SK-N-SH (cell line): ENCODE results near the gene EN2. TPM values are rescaled to one million over a fixed set of nuclear protein-coding genes. Genes with fewer than 3 reads are reported as not detected.

ENCODE experiments used
- CTCF ChIA-PET: fragments of 300-600, 350-600 bp; formaldehyde crosslinking; extraction: SDS; loops from one replicate; lab custom pipeline; 2021; lab: Yijun Ruan, JAX
- POLR2A ChIA-PET: fragments of 350-600 bp; sonication (Branson Sonifier 250); formaldehyde crosslinking; extraction: SDS; loops from one replicate; lab custom pipeline; 2020; ENCODE audit warnings: antibody characterized with exemption, inconsistent platforms; lab: Yijun Ruan, JAX
- DNase-seq: peaks from one replicate; pipeline ENCODE4 v3.0.0; 2012
- H2AFZ ChIP-seq: fragments of 200-600 bp; sonication (generic); 2 replicates; pipeline ENCODE4 v1.8.1; 2016; ENCODE audit warnings: antibody characterized with exemption, mild to moderate bottlenecking, low read depth
- H3F3A ChIP-seq: fragments of 200-600 bp; sonication (generic); replicated peaks from 2 replicates; pipeline ENCODE3; 2016; ENCODE audit warnings: antibody characterized with exemption, mild to moderate bottlenecking; ENCODE audit not compliant: insufficient read depth
- H3K27ac ChIP-seq, 2 experiments: fragments of 200-500 bp in 1 of 2; fragments of 200-600 bp in 1 of 2; sonication (Bioruptor generic) in 1 of 2; sonication (generic), shearing (Covaris generic) in 1 of 2; 2 replicates each; pipeline versions ENCODE4 v1.5.1 to v1.6.1; 2014 to 2016; ENCODE audit warnings: low read depth in 2 of 2, inconsistent platforms in 1 of 2, low read length in 1 of 2, mild to moderate bottlenecking in 1 of 2, mixed read lengths in 1 of 2
- H3K27me3 ChIP-seq: fragments of 200-600 bp; sonication (generic), shearing (Covaris generic); 2 replicates; pipeline ENCODE4 v1.6.1; 2016; ENCODE audit warnings: mixed run types; ENCODE audit not compliant: insufficient read depth
- H3K36me3 ChIP-seq, 2 experiments: fragments of 200-500 bp in 1 of 2; fragments of 200-600 bp in 1 of 2; sonication (Bioruptor generic) in 1 of 2; sonication (generic) in 1 of 2; replicated peaks in 1 of 2; 2 replicates each; pipeline versions ENCODE3 to v1.5.1; 2014 to 2016; ENCODE audit warnings: low read length in 1 of 2, mild to moderate bottlenecking in 1 of 2; ENCODE audit not compliant: insufficient read depth in 2 of 2, control insufficient read depth in 1 of 2
- H3K4me1 ChIP-seq, 2 experiments: fragments of 200-500 bp in 1 of 2; fragments of 200-600 bp in 1 of 2; sonication (Bioruptor generic) in 1 of 2; sonication (generic), shearing (Covaris generic) in 1 of 2; 2 replicates each; pipeline versions ENCODE4 v1.5.1 to v1.6.1; 2014 to 2016; ENCODE audit warnings: low read depth in 1 of 2, low read length in 1 of 2, mixed run types in 1 of 2; ENCODE audit not compliant: insufficient read depth in 2 of 2, control insufficient read depth in 1 of 2
- H3K4me2 ChIP-seq: fragments of 200-600 bp; sonication (generic), shearing (Covaris generic); 2 replicates; pipeline ENCODE4 v1.6.1; 2017; ENCODE audit warnings: mixed run types
- H3K4me3 ChIP-seq, 2 experiments: fragments of 200-500 bp in 1 of 2; fragments of 200-600 bp in 1 of 2; sonication (Bioruptor generic) in 1 of 2; sonication (generic), shearing (Covaris generic) in 1 of 2; 2 replicates each; pipeline versions ENCODE4 v1.5.1 to v1.8.1; 2014 to 2016; ENCODE audit warnings: low read depth in 2 of 2, inconsistent platforms in 1 of 2, low read length in 1 of 2, mild to moderate bottlenecking in 1 of 2, mixed read lengths in 1 of 2, moderate library complexity in 1 of 2
- H3K79me2 ChIP-seq: fragments of 200-600 bp; sonication (generic); 2 replicates; pipeline ENCODE4 v1.8.1; 2017; ENCODE audit warnings: mild to moderate bottlenecking; ENCODE audit not compliant: insufficient read depth
- H3K9ac ChIP-seq: fragments of 200-600 bp; sonication (generic); 2 replicates; pipeline ENCODE4 v1.6.1; 2017; ENCODE audit warnings: mixed run types
- H3K9me2 ChIP-seq: fragments of 200-600 bp; sonication (generic); 2 replicates; pipeline ENCODE4 v1.6.1; 2017; ENCODE audit warnings: mixed run types
- H3K9me3 ChIP-seq: fragments of 200-600 bp; sonication (generic); 2 replicates; pipeline ENCODE4 v1.6.1; 2017; ENCODE audit warnings: mixed run types, mild to moderate bottlenecking, moderate library complexity
- H4K20me1 ChIP-seq: fragments of 200-600 bp; sonication (generic); 2 replicates; pipeline ENCODE4 v1.6.1; 2017; ENCODE audit warnings: mild to moderate bottlenecking, mixed run types; ENCODE audit not compliant: insufficient read depth
- EP300 ChIP-seq, 2 experiments: IDR thresholded peaks; 2 replicates each; pipeline versions ENCODE4 v1.4.0 to v1.6.1; 2012; ENCODE audit warnings: borderline replicate concordance in 1 of 2, low read depth in 1 of 2, low read length in 1 of 2
- EZH2phosphoT487 ChIP-seq: fragments of 200-600 bp; sonication (generic); IDR thresholded peaks from 2 replicates; pipeline ENCODE4 v1.6.1; 2017; ENCODE audit warnings: low read depth, mixed run types, mild to moderate bottlenecking, antibody characterized with exemption, moderate library complexity, borderline replicate concordance
- GABPA ChIP-seq: IDR thresholded peaks from 2 replicates; pipeline ENCODE4 v1.4.0; 2012; ENCODE audit warnings: low read depth, mild to moderate bottlenecking
- MAX ChIP-seq: IDR thresholded peaks from 2 replicates; pipeline ENCODE4 v1.4.0; 2012; ENCODE audit warnings: low read depth
- MEF2A ChIP-seq: IDR thresholded peaks from 2 replicates; pipeline ENCODE4 v1.4.0; 2012; ENCODE audit warnings: low read depth, borderline replicate concordance
- RAD21 ChIP-seq: IDR thresholded peaks from 2 replicates; pipeline ENCODE4 v1.6.1; 2012; ENCODE audit warnings: mild to moderate bottlenecking, low read length
- RCOR1 ChIP-seq: fragments of 150-350 bp; IDR thresholded peaks from 2 replicates; pipeline ENCODE4 v1.6.1; 2017; ENCODE audit warnings: antibody characterized with exemption, low read length
- RXRA ChIP-seq: IDR thresholded peaks from 2 replicates; pipeline ENCODE4 v1.4.0; 2012; ENCODE audit warnings: low read depth, mild to moderate bottlenecking, borderline replicate concordance
- USF1 ChIP-seq: IDR thresholded peaks from 2 replicates; pipeline ENCODE4 v1.4.0; 2012; ENCODE audit warnings: low read depth, borderline replicate concordance
- USF2 ChIP-seq: fragments of 150-350 bp; IDR thresholded peaks from 2 replicates; pipeline ENCODE4 v1.6.1; 2017; ENCODE audit warnings: antibody characterized with exemption, low read length, low read depth, borderline replicate concordance
- WGBS: methylation state at CpG from one replicate; pipeline ENCODE4 v1.1.6; 2017; ENCODE audit warnings: low lambda C conversion rate; 5-methylcytosine and 5-hydroxymethylcytosine counted together
- polyA plus RNA-seq, 3 experiments: library from polyadenylated mRNA; depleted of rRNA; stranded (reverse); fragments of >200 nt; gene quantifications; 2 replicates each; pipeline ENCODE4 v1.2.3, GENCODE V29; 2012

EN2 gene
- polyA plus RNA-seq (2012; rRNA removed) = 0.02 TPM in 1 of 2 replicates, not detected in the other
- 0.01 TPM in 1 of 2 replicates, not detected in the other for polyA plus RNA-seq (2012; cell fraction: cytosol; rRNA removed)
- polyA plus RNA-seq (2012; cell fraction: nucleus; rRNA removed) = 0.01 TPM in 1 of 2 replicates, not detected in the other

- Histone ChIP-seq H3K9me3 (no peaks in the 10 kb centered on the region), H3K79me2 (no peaks in the 10 kb centered on the region), H2AFZ (peak within 1 kb of the TSS; percentile 74), H3K36me3 (no peaks in the 10 kb centered on the region)
- CTCF ChIA-PET = interaction anchor here (1.2 kb wide), 1 partner anchor 79 kb away, joined by 3 read pairs; no protein-coding TSS in a partner anchor
- TF ChIP-seq MAX = no peak
- TF ChIP-seq EZH2phosphoT487 = peak; percentile 97
- TF ChIP-seq, all 33 proteins: peak for 1
- Histone ChIP-seq H3K9me2 (no peaks in the 10 kb centered on the region), H3K4me3 (peak within 1 kb of the TSS; percentile 42 to 64), H3K27ac (no peak within 1 kb of the TSS), H3K4me2 (peak within 1 kb of the TSS; percentile 93), H3F3A (no peaks in the 10 kb centered on the region), H3K4me1 (peaks cover 8% of the 10 kb centered on the region in 2 experiments; a peak in 3 of 4 replicates), H3K9ac (no peak within 1 kb of the TSS), H3K27me3 (peaks cover 96% of the 10 kb centered on the region), H4K20me1 (peaks cover 19% of the 10 kb centered on the region)
- POLR2A ChIA-PET = no interaction called here
- WGBS = 1% methylated on average over 54 of the region's 105 CpGs
- DNase-seq = peak; percentile 77
Observed at GRCh38 chr7:155458111-155458877, at the start of gene EN2. Gene EN2, plus strand, starts transcription at chr7:155458129. Its CDS starts 249 bp downstream, at chr7:155458378.

GRCh38 chr7:155408651-155409586 lies 49.0 kb upstream of the EN2 start:
- Histone ChIP-seq H4K20me1 (no peaks in the 10 kb centered on the region; the same call in 1 of the 2 replicates), H3K27ac (no peak overlapping the region), H2AFZ (no peak overlapping the region), H3K27me3 (peaks cover 62% of the 10 kb centered on the region), H3K4me1 (peaks cover 0 to 3% of the 10 kb centered on the region in 2 experiments; a peak in 1 of 4 replicates), H3K4me3 (no peak overlapping the region), H3K4me2 (no peak overlapping the region), H3K9me2 (no peaks in the 10 kb centered on the region), H3K36me3 (no peaks in the 10 kb centered on the region), H3K9ac (no peak overlapping the region), H3K79me2 (no peaks in the 10 kb centered on the region), H3F3A (no peaks in the 10 kb centered on the region), H3K9me3 (no peaks in the 10 kb centered on the region)
- no peak for DNase-seq
- 7% methylated on average over 36 of the region's 38 CpGs for WGBS
- no peak for TF ChIP-seq RAD21
- no peak for TF ChIP-seq EZH2phosphoT487
- no peak for TF ChIP-seq GABPA
- no peak for TF ChIP-seq RCOR1
- TF ChIP-seq USF1 = no peak
- TF ChIP-seq RXRA = no peak
- no peak for TF ChIP-seq MEF2A
- no peak for TF ChIP-seq USF2
- no peak for TF ChIP-seq EP300 (IDR thresholded peaks at IDR 0.05; ENCODE audit: borderline replicate concordance in 1 of 2, low read depth in 1 of 2, low read length in 1 of 2)
- ChIA-PET CTCF (interaction anchor here (2.1 kb wide), 1 partner anchor 19 kb away, joined by 7 read pairs; no protein-coding TSS in a partner anchor), POLR2A (no interaction called here)
